GM19463 (cell line): ENCODE results near the gene EHD3.

Source experiments
- ATAC-seq: cut with Tn5 transposase; IDR thresholded peaks from one replicate; pipeline ENCODE4 v1.9.1; 2021; ENCODE audit warnings: mild to moderate bottlenecking, moderate library complexity; ENCODE audit not compliant: unreplicated experiment

Gene EHD3

DNA sequence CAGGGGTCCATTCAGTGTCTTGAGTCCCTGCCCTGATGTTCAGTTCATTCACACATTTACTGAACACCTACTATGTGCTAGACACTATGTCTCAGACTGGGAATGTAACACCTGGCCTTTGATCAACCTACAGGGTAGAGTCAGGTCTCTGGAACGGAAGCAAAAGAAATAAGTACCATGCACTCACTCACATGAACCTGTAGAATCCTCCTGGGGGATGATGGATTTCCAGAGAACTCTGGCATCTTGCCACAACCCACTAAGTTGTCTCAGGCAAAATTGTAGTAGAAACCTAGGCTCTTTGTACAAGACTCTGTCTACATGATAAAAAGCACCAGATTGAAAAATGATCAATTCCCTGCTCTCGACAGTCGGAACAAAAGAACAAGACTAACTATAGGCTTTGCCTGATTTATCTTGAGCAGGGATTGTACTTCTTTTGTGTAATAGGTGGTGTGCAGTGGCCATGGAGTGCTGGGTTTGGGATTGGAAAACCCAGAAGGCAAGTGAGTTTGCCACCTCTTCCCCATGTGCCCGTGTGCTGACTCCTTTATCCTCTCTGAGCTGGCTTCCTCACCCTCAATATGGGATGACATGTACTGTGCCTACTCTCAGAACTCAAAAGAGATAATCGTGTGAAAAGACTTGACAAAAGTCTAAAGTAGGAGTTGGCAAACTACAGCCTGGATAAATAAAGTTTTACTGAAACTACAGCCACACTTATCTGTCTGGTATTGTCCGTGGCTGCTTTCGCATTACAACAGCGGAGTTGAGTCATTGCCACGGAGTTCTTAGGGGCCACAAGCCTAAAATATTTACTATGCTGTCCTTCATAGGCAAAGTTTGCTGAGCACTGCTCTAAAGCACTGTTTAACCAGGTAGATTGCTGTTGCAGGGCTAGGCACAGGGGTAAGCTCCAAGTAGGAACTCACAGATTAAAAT is 21.0 kb upstream of the EHD3 start:
- ATAC-seq = no peak

DNA sequence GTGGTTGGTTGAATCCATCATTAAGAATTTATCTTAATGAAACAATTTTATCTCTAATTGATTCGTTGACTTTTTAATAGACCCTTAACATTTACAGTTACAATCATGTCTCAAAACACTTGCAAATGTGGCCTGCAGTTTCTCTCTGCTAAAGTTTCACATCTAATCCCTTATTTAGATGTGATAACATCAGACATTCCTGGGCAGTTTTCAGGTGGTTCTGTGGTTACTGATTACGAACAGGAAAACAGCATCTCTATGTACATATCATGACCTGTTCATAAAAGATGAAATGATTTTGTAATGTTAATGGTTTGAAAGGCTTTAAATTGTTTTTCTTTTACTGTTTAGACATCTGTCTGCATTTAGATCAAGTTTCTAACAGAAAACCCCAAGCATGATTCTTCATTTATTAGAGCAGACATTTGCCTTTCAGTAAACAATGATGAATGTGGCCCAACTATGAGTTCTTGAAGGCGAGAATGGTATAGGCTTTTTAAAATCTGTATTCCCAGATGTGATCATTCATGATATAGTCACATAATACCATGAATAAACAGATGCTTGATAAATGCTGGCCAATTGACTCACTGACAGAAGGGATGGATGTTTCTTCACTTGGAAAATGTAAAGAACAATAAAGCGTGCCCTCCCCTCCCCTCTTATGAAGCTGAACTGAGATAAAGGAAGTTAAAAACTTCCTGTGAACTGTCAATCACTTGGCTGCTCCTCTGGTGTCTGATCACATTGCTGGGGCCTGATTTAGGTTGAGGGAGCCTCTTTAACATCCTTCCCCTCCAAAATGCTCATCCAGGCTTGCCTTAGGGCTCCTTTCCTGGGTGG is 20.1 kb upstream of the EHD3 start:
- no peak for ATAC-seq

DNA sequence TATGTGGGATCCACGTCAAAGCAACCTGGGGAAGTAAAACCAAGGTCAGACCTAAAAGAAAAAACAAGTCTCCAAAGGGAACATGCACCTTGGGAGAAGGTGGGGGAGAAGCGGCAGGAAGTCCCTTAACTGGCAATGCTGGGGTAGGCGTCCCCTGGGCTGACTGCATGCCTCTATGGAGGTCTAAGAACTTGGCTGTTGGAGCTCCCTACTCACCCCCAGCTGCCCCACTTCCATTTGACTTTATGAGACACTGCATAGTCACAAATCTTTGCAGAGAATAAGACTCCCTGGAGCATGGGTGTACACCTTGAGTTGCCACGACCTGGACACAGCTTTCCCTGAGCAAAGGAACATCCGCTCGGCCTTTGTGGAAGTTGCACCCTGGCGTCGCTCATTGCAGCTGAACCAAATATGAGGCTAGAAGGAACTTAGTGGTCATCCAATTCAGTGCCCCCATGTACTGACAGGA is 19.5 kb upstream of the EHD3 start:
- no peak for ATAC-seq

DNA sequence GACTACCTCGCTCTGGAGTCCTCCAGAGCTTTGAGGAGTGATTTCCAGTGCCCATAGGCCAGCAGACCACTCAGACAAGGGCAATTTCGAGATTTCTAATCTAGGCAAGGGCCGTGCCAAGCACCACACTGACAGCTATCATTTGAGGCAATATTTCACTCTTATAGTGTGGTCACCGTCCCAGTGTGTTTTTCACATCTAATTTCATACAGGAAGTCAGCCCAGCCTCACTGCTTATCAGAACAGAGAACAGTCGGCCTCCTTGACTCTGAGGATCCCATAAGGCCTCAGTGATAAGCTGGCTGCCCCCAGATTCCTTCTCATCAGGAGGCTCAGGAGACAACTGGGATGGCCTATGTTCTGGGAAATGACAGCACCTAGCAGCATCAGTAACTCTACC is 17.2 kb upstream of the EHD3 start:
- ATAC-seq = peak; percentile 49

DNA sequence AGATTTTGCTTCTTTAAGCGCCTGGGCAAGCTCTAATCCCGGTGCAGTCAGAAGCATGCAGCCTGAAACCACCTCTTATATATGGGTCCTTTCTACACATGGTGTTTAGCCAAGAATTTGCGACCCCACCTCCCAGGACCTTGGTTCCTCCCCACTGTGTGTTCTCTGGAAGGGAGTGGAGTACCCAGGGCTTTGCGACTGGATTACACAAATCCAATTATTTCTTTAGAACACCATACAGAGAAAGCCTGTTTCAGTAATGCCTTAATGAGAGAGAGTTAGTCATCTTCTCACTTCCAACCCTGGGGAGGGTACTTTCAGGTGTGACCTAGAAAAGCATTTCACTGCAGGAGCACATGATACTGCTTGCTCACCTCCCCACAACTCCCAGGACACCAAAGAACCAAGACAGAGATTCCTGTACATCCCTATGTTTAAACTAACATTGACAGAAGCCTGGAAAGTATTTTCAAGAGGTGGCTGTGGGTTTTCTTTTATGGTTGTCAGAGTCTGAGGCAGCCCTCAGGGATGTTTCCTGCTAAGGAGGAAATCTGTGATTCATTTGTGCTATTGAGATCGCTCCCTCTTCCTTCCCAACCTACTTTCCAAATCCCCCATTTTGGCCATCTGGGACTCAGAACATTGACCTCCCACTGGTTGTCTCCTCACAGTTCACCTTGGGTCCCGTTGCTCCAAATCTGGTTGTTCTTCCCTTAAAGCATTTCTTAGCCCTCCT is 16.3 kb upstream of the EHD3 start, which contains the start of gene CAPN14:
Gene CAPN14 (minus strand): TSS at position 51 of the 736 bp plus-strand sequence. CDS start 12,068 bp downstream, outside the sequence.
- ATAC-seq = no peak

DNA sequence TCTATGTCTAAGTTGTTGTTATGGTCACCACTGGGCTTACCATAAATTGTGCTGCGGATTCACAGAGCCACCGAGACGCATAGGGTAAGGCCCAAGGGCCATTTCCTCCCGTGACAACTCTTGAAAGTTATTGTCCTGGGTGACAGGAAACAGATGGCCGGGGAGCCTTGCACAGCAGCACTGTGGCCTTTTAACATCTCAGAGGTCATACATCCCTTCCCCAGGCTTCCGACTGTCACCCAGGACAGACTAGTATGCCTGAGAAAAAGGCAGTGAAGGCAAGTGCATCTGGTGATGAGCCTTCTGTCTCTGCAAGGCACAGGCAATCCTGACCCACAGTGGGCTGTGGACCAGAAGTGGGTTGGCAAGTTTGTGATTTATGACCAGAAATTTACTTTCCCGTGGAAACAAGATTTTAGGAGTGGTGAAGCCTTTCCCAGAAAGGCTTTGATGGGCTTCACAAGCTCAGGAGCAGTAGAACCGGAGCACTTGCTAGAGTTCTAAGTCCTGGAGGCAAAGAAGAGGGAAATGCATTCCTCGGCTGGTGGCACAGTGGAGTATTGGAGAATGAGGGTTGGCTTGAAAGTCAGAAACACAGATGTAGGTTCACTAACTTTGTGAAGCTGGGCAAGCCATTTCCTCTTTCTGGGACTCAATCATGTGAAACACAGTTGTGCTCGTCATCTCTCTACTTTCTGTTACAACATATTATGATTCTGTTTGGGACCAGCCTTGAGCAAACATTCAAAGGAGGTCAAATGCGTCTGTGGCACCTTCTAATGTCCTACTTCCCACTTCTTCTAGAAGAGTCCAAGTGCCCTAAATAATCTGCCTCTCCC is 14.6 kb upstream of the EHD3 start:
- peak; percentile 62 for ATAC-seq

DNA sequence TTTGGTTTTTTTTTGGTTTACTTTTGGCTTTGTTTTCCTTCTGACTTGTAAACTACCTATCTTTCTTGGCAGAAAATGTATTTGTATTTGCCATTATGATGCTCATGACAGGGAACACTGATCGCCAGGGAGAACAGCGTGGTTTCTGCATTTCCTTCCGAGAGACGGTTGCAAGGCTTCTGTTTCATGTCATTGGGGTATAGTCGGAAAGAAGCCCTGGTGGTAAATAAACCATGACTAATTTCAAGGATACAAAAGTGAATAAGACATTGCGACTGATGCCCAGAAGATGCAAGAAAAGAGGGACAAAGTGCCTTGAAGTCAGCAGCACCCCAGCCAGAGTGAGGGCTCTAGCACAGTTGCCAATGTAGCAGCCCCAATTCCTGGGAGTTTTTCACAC is 12.4 kb upstream of the EHD3 start:
- no peak for ATAC-seq

DNA sequence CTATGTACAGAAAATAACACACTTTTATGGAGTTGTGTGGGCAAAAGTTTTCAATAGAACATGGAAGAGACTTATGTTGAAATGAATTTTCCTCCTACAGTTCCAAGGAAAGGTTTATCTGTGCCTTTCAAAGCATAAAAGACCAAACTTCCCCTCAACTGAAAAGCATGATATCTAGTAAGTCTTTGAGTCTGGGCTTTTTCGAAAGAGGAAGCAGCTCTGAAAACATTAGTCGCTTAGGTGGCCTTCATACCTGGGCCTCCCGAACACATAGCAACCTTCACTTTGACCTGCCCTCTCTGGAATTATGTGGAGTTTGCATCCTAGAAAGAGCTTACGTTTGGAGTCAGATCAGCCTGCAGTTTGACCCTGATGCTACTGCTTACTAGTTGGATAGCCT is 11.9 kb upstream of the EHD3 start:
- ATAC-seq = no peak

DNA sequence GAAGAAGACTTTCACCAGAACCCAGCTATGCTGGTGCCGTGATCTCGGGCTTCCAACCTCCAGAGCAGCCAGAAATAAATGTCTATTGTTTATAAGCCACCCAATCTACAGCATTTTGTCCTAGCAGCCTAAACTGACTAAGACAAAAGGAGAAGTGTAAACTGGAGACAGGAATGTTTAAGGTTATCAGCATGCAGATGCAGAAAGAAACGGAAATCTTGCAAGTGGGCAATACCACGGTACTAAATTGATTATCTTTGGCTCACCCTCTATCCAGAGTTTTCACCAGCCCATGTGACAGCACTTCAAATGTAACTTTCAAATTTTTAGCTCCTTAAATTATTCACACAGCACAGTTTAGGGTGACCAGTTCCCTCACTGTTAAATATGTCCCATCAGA is 10.9 kb upstream of the EHD3 start:
- ATAC-seq = no peak

DNA sequence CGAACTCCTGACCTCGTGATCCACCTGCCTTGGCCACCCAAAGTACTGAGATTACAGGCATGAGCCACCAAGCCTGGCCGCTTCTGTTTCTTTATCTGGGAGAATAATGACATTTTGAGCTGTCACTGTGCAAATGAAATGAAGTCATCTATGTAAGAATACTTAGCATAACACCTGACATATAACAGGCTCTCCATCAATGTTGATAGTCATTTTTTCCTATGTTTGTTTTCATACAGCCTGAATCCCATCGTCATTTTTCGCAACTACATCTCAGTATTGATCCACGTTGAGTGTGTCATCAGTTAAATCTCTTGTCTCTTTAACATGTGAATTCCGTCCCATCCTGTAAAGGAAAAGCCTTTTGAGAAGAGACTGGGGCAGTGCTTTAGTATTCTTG is 10.2 kb upstream of the EHD3 start:
- no peak for ATAC-seq

DNA sequence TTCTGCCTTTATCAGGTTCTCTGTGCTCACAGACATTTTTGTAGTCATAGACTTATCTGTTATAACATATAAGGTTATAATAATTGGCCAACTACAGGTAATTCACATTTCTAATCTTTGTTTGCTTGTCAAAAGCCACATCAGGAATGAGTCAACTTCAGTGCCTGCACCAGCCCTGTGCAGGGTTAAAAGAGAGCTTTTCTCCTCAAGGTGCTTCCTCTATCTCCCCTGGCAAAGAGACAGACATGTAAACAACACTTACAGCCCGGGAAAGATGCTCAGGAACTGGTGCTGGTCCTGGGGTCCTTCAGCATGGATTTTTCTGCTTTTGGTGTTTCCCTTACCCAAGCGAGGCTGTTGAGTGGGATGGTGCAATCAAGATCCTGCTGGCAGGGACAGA is 7.7 kb upstream of the EHD3 start:
- ATAC-seq = no peak

DNA sequence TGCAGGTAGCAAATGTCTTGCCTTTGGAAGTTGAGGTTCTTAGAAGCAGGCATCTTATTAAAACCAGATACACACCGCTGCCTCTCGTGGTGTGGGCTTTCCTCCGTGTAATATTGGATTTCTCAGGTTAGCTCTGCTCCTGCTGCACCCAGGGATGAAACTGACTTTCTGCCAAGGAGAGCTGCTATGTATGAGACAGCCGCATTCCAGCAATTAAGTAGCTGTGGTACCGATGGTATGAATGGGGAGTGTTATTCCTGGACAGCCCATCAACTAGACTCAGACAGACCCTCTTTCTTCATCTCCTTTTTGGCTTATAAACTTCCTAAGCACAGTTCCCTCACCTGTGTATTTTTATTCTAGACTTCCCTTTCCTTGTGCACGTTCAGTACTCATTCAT is 6.8 kb upstream of the EHD3 start:
- no peak for ATAC-seq

DNA sequence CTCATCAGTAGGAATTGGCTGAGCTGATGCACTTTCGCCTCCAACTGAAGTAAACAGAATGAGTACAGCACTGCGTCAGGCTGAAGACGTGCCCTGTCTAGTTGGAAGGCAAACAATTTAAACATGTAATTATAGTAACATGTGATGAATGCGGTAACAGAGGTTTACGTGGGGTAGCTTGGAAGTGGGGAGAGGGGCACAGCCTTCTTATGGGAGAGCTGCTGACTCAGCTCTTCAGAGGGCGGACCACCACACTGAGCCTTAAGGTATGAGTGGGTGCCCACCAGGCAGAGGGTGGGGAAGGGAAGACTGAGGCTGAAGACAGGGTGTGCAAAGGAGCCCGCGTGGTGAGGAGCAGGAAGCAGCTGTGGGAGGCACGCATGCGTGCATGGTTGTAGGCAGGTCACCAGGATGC is 6.2 kb upstream of the EHD3 start:
- ATAC-seq = no peak

DNA sequence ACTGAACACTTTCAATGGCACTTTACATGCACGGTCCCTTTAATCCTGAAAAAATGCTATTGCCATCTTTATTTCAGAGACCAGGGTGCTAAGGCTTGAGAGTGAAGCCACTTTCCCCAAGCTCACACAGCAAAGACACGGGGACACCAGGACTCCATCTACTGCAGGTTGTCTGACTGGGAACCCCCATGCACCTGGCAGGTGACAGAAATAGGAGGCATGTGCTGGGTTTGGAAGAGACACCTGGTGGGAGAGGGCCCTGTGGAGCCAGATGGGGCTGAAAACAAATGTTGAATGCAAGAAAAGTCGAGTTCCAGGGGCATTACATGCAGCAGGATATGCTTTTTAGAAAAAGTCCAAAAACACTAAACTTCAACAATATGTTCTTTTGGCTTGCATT is 5.2 kb upstream of the EHD3 start:
- ATAC-seq = no peak

DNA sequence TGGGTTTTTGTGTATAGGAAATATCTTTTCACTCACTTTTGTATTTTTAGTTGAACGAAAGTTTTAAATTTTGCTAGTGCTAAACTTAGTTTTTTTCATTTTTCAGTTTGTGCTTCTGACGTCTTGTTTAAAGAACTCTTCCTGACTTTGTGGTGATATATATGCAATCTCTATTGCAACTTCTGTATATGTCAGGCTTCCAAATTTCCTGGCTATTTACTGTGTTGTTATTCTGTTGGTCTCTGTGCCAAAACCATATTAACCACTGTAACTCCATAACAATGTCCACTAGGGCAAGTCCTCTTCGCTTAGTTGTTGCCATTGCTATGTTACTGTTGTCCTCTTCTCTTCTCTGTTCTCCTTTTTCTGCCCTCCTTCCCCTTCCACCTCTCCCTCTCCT is 3.2 kb upstream of the EHD3 start:
- no peak for ATAC-seq

DNA sequence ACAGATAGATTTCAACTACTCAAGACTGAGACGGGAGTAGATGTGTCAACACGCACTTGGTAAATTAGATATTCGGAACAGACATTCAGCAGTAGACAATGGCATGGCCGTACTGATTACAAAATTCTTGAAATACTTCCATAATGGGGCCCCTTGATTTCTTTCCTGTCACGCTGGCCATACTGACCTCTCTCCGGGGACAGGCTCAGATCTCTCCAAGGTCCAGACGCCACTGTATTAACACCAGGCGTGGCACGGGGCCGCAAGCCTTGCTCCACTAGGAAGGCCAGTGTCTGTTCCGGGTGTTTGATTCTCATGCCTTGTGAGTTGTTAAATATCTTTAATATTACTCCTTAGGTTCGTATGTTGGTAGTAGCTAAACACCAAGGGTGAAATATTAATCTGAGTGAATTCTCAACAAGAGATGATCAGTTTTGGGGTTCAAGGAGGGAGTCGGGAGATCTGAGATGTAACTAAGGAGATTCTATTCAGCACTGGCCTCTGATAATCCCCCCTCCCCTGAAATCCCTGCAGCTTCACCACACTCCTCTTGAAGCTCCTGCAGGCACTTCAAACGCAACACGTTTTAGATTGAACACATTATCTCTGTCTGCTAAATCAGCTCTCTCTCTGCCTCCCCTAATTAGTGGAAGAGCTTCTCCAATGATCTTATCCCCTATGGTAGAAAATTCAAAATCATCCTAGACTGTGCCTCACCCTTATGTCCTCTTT is 2.2 kb upstream of the EHD3 start:
- no peak for ATAC-seq

DNA sequence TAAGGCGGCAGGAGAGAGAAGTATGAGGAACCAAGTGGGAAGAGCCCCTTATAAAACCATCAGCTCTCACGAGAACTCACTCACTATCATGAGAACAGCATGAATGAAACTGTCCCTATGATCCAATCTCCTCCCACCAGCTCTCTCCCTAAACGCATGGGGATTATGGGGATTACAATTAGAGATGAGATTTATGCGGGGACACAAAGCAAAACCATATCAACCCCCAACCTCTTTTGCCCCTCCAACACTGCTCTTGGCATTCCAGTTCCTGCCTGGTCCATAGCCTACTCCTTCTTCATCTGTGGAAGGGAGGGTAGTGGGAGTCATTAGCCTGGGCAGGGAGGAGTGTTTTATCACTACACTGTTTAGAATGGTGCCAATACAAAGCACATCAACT is 1.4 kb upstream of the EHD3 start:
- ATAC-seq = no peak

DNA sequence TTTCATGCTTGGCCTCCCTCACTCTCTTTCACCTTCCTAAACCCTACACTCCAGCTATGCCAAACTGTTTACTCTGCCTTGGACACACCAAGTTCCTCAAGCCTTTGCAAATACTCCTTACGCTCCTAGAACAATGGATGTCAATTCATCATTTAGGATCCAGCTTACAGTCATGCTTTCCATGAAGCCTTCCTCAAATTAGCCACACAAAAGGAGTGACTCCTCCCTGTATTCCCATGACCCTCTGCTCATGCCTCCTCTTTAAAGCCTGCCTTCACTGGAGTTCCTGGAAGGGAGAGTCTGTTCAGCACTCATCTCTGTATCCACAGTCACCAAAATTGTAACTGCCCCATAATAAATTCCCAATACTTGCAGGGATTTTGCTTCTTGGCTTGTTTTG is 721 bp upstream of the EHD3 start:
- no peak for ATAC-seq

DNA sequence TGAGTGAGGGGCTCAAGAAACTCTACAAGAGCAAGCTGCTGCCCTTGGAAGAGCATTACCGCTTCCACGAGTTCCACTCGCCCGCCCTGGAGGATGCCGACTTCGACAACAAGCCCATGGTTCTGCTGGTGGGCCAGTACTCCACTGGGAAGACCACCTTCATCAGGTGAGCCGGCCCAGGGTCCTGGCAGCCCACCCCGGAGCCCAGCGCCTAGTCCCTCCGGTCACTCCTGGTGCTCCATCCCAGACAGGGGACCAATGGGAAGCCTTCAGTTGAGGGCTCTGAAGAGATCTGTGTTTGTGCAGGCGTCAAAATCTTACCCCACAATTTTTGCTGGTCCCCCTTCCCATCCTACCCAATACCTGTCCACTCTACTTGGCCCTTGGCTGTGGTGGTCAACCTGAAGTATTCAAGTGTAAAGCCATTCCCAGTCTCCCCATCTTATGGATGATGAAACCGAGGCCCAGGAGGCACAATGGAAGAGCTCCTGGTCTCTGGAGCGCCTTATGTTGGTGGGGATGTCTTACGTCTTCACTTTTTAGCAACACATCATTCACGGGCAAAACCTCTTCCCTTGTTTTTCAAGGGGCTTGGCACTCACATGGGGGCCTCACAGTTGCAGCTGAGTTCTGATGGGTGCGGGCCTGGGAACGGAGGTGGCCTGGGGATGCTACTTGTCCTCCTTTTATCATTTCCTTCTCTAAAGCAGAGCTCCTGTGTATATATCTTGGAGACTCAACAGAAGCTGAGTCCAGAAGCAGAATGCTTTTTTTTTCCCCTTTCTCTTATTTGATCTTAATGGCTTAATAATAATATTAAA is 941 bp downstream of the EHD3 start:
- ATAC-seq = no peak
